LNCAP (cell line): ENCODE data around the gene CEP41.

ENCODE experiments used
- CTCF ChIP-seq: fragments of 450-650 bp; IDR thresholded peaks from 2 replicates; pipeline ENCODE4 v1.5.1; 2017; ENCODE audit warnings: mild to moderate bottlenecking

CEP41 gene

GRCh38 chr7:130425796-130426195, 15.0 kb downstream of the CEP41 start:
- TF ChIP-seq CTCF: no peak

GRCh38 chr7:130423501-130424037, 17.2 kb downstream of the CEP41 start:
- TF ChIP-seq CTCF: no peak

DNA sequence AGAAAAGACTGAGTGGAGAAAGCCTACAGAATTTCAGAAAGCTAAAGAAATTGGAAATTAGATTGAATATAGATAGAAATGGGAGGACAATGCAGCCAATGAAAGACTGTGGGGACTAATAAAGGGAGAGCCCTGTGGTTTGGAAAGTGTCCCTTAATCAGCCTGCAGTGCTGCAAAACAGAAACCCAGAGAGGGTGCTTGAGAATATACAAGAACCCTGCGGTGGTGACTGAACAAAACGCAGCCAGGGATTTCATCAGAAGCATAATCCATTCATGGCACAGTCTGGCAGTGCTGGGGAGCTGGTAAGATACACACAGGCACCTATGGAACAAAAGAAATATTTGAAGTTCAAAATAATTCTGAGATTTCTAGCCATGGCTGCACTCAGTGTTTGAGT, 19.1 kb downstream of the CEP41 start:
- TF ChIP-seq CTCF: no peak

DNA sequence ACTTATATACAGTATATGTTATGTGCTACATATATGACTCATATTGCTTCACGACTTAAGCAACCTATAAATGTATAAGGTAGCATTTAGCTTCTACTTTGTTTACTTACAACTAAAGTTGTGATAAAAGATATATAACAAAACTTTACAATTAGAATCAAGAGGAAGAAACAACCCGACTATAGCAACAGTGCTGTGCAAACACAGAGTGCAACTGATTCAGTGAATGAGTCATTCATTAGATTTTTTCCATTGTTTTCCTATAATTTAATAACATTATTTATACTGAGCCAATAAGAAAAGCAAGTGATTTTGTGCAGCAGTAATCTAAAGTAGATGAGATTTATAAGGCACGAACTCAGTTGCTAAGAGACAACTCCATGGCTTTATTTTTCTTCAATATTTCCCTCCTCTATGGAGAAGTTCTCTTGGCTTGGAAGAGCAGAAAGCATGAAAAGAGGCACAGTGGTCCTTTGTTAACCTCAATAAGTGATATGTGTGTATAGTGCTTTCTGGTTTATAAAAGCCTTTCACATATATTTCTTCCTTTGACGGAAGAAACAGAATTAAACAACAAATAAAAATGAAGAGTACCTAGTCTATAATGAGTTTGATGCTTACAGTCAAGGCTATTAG, 19.8 kb downstream of the CEP41 start:
- no peak for TF ChIP-seq CTCF

DNA sequence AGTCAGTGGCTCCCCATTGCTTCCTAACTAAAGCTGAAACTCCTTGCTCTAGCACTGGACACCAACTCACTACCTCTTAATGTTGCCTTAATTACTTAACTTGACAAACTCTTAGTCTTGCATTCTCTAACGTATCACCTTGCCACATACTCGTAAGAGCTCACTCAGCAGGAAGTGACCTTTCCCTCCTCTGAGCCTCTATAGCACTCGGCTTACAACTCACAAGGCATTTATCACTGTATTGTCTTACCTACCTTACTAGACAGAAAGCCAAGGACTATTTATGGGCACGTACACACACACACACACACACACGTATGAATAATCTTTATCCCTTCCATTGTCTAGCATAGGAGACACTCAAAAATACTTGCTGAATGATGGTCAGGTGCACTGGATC, 21.2 kb downstream of the CEP41 start:
- no peak for TF ChIP-seq CTCF

GRCh38 chr7:130418306-130418705, 22.5 kb downstream of the CEP41 start:
- TF ChIP-seq CTCF: no peak

- no peak for TF ChIP-seq CTCF
Observed at GRCh38 chr7:130417213-130417612, 23.6 kb downstream of the CEP41 start.

- TF ChIP-seq CTCF: no peak
Observed at GRCh38 chr7:130415006-130415405, 25.8 kb downstream of the CEP41 start.
